ENCODE measurements around the gene SWAP70.

- TF ChIP-seq ZNF274 (IDR thresholded peaks at IDR 0.05; ENCODE audit: low read depth, low read length) (no peak), YY1 (IDR thresholded peaks at IDR 0.05; ENCODE audit: insufficient read depth, insufficient read length) (no peak), SUZ12 (IDR thresholded peaks at IDR 0.05; ENCODE audit: extremely low read depth, insufficient read depth, insufficient read length) (no peak)
These were observed 112.3 kb downstream of the SWAP70 start for GRCh38 chr11:9776203-9776602.
